ENCODE measurements around the gene VASN.
A peak's percentile ranks its signal among the peaks of the same experiment; 100 is the strongest.

VASN gene

DNA sequence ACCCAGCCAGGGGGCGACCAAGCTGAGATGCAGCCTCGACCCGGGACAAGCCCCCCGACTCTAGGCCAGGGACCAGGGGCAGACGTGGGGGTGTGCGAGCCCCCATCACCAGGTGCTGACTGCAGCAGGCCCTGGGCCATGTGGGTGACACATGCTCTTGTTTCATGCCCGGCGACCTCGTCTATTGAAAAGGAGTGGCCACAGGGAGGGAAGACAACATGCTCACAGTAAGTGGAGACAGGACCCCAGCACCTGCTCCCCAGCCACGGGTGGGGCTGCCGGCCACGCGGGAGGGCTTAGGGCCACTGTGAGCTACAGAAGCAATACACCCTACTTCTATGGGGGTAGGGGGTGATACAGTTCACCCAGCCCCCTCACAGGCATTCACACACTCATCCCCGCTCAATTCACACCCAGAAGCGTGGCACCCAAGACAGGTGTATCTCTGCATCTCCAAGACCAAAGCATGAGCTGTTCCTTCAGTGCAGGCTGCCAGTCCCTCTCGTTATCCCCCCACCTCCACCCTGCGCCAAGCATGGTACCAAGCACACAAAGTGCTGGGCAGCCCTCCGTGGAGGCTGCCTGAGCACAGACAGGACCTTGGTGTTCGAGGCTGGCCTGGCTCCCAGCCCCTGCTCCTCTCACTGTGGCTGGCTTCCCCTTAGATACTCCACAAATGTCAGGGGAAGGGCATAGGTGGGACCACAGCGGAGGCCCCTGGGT is 13.6 kb downstream of the VASN start:
- peak overlapping the region; percentile 0 for H3K23ac ChIP-seq (ENCODE audit: low read depth, low read length, poor library complexity)
- no peak overlapping the region for H3K4me3 ChIP-seq (ENCODE audit: low read length in 2 of 2)
- H3K14ac ChIP-seq (ENCODE audit: low read length), result peak overlapping the region; percentile 38
- H3K27ac ChIP-seq (replicated peaks; ENCODE audit: low read length), result no peak overlapping the region
- peak overlapping the region; percentile 24 for H2BK12ac ChIP-seq (ENCODE audit: low read length)
- no peaks in the 10 kb centered on the region for H3K27me3 ChIP-seq (ENCODE audit: control insufficient read depth in 3 of 3, insufficient read depth in 3 of 3, low read depth in 1 of 3, low read length in 3 of 3)
- H2AK5ac ChIP-seq (ENCODE audit: low read depth, low read length), result peak overlapping the region; percentile 41
- peaks cover 14% of the 10 kb centered on the region for H3K79me1 ChIP-seq (ENCODE audit: low read depth, low read length)
- peak overlapping the region; percentile 95 for H3K4ac ChIP-seq (ENCODE audit: low read length)
- H2AFZ ChIP-seq (ENCODE audit: low read length), result no peak overlapping the region
- H3K4me2 ChIP-seq (ENCODE audit: insufficient read depth, low read length, poor library complexity, severe bottlenecking), result no peak overlapping the region
- H3K18ac ChIP-seq (ENCODE audit: low read length), result peak overlapping the region; percentile 38
- peak overlapping the region; percentile 68 for H4K91ac ChIP-seq (ENCODE audit: low read depth, low read length, poor library complexity)
- H4K8ac ChIP-seq (ENCODE audit: low read depth, low read length), result no peak overlapping the region
- peaks cover 5 to 20% of the 10 kb centered on the region in 2 donors for H3K36me3 ChIP-seq (replicated peaks in 1 of 2; ENCODE audit: control insufficient read depth in 2 of 2, insufficient read depth in 2 of 2, low read length in 2 of 2)
- H2BK15ac ChIP-seq (ENCODE audit: low read length), result peak overlapping the region; percentile 98
- H3K4me1 ChIP-seq (ENCODE audit: control insufficient read depth in 2 of 2, insufficient read depth in 1 of 2, low read depth in 1 of 2, low read length in 2 of 2), result peaks cover 24 to 29% of the 10 kb centered on the region in 2 donors
- no peaks in the 10 kb centered on the region for H3K9me3 ChIP-seq (replicated peaks in 1 of 2; ENCODE audit: control insufficient read depth in 2 of 2, insufficient read depth in 1 of 2, low read depth in 1 of 2, low read length in 2 of 2)
- WGBS, 2 donors (ENCODE audit: extremely low coverage in 2 of 2, insufficient read length in 2 of 2, insufficient replicate concordance in 1 of 2), result no CpG with 5 or more reads among the region's 20 CpGs
- H2BK120ac ChIP-seq (ENCODE audit: low read depth, low read length), result peak overlapping the region; percentile 91
- peak overlapping the region; percentile 66 for H2BK5ac ChIP-seq (ENCODE audit: low read length)
- DNase-seq (ENCODE audit: low spot score), result no peak
- peak overlapping the region; percentile 38 for H3K9ac ChIP-seq (ENCODE audit: low read depth, low read length, poor library complexity)

DNA sequence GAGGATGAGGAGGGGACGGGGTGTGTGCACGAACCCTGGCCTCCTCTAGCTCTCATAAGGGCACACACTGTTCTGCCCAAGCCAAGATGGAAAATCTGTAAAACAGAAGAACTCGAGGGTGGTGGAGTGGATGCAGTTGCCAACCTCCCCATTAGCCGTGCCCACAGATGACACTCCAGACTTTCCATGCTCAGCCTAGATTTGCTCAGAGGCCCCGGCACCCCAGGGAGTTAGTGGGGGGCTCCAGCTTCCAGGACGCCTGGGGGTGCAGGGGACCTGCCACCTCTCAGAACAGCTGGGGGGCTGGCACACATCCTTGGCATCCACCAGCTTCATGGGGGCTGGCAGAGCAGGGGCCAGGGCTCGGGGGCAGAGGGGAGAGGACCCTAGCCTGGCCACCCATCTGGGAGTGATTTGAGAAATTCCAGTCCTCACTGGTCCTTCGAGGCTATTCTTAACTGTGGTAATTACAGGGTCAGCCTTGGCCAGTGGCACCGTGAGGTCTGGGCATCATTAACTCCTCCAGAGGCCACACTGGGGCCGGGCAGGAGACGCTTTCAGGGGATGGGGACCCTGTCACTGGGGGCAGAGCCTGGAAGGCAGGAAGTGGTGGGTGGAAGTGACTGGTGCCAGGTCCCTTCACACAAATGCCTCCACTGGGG is 14.3 kb downstream of the VASN start:
- Histone ChIP-seq H2AFZ (ENCODE audit: low read length) (no peak overlapping the region), H2BK120ac (ENCODE audit: low read depth, low read length) (peak overlapping the region; percentile 91), H3K27ac (replicated peaks; ENCODE audit: low read length) (no peak overlapping the region), H2BK12ac (ENCODE audit: low read length) (no peak overlapping the region), H3K9ac (ENCODE audit: low read depth, low read length, poor library complexity) (no peak overlapping the region), H3K27me3 (ENCODE audit: control insufficient read depth in 3 of 3, insufficient read depth in 3 of 3, low read depth in 1 of 3, low read length in 3 of 3) (no peaks in the 10 kb centered on the region), H2BK15ac (ENCODE audit: low read length) (peak overlapping the region; percentile 98), H3K9me3 (replicated peaks in 1 of 2; ENCODE audit: control insufficient read depth in 2 of 2, insufficient read depth in 1 of 2, low read depth in 1 of 2, low read length in 2 of 2) (no peaks in the 10 kb centered on the region), H3K23ac (ENCODE audit: low read depth, low read length, poor library complexity) (peak overlapping the region; percentile 65), H3K4me2 (ENCODE audit: insufficient read depth, low read length, poor library complexity, severe bottlenecking) (no peak overlapping the region), H3K4me1 (ENCODE audit: control insufficient read depth in 2 of 2, insufficient read depth in 1 of 2, low read depth in 1 of 2, low read length in 2 of 2) (peaks cover 29 to 31% of the 10 kb centered on the region in 2 donors), H3K36me3 (replicated peaks in 1 of 2; ENCODE audit: control insufficient read depth in 2 of 2, insufficient read depth in 2 of 2, low read length in 2 of 2) (peaks cover 5 to 20% of the 10 kb centered on the region in 2 donors), H3K18ac (ENCODE audit: low read length) (peak overlapping the region; percentile 71), H3K4ac (ENCODE audit: low read length) (no peak overlapping the region), H3K4me3 (ENCODE audit: low read length in 2 of 2) (no peak overlapping the region), H4K8ac (ENCODE audit: low read depth, low read length) (no peak overlapping the region), H4K91ac (ENCODE audit: low read depth, low read length, poor library complexity) (no peak overlapping the region), H3K14ac (ENCODE audit: low read length) (peak overlapping the region; percentile 38), H2BK5ac (ENCODE audit: low read length) (peak overlapping the region; percentile 66), H2AK5ac (ENCODE audit: low read depth, low read length) (peak overlapping the region; percentile 41), H3K79me1 (ENCODE audit: low read depth, low read length) (peaks cover 14% of the 10 kb centered on the region)
- no CpG with 5 or more reads among the region's 11 CpGs for WGBS, 2 donors (ENCODE audit: extremely low coverage in 2 of 2, insufficient read length in 2 of 2, insufficient replicate concordance in 1 of 2)
- DNase-seq (ENCODE audit: low spot score), result no peak

DNA sequence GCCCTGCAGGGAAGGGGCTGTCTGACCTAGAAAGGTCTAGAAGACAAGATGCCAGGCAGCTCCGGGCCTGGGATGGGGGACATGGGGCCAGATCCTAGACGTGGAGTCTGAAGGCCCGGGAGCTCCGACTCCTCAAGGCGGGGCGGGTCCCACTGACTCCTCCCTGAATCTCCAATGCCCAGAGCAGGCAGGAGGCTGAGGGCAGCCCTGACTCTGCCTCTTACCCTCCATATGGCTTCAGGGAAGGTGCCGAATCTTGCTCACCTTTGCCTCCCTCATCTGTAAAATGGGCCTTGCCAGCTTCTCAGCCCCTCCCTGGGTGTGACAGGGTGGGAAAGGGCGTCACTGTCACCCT is 14.8 kb downstream of the VASN start:
- Histone ChIP-seq H3K4ac (ENCODE audit: low read length) (no peak overlapping the region), H3K27me3 (ENCODE audit: control insufficient read depth in 3 of 3, insufficient read depth in 3 of 3, low read depth in 1 of 3, low read length in 3 of 3) (no peaks in the 10 kb centered on the region), H3K14ac (ENCODE audit: low read length) (no peak overlapping the region), H3K18ac (ENCODE audit: low read length) (no peak overlapping the region), H3K4me1 (ENCODE audit: control insufficient read depth in 2 of 2, insufficient read depth in 1 of 2, low read depth in 1 of 2, low read length in 2 of 2) (peaks cover 31 to 32% of the 10 kb centered on the region in 2 donors), H2BK120ac (ENCODE audit: low read depth, low read length) (peak overlapping the region; percentile 47), H3K4me2 (ENCODE audit: insufficient read depth, low read length, poor library complexity, severe bottlenecking) (no peak overlapping the region), H3K9me3 (replicated peaks in 1 of 2; ENCODE audit: control insufficient read depth in 2 of 2, insufficient read depth in 1 of 2, low read depth in 1 of 2, low read length in 2 of 2) (no peaks in the 10 kb centered on the region), H3K27ac (replicated peaks; ENCODE audit: low read length) (no peak overlapping the region), H3K79me1 (ENCODE audit: low read depth, low read length) (peaks cover 14% of the 10 kb centered on the region), H2AK5ac (ENCODE audit: low read depth, low read length) (peak overlapping the region; percentile 41), H2BK12ac (ENCODE audit: low read length) (no peak overlapping the region), H3K9ac (ENCODE audit: low read depth, low read length, poor library complexity) (no peak overlapping the region), H3K4me3 (ENCODE audit: low read length in 2 of 2) (no peak overlapping the region), H3K23ac (ENCODE audit: low read depth, low read length, poor library complexity) (peak overlapping the region; percentile 65), H4K91ac (ENCODE audit: low read depth, low read length, poor library complexity) (no peak overlapping the region), H3K36me3 (replicated peaks in 1 of 2; ENCODE audit: control insufficient read depth in 2 of 2, insufficient read depth in 2 of 2, low read length in 2 of 2) (peaks cover 5 to 16% of the 10 kb centered on the region in 2 donors), H2BK15ac (ENCODE audit: low read length) (peak overlapping the region; percentile 58), H4K8ac (ENCODE audit: low read depth, low read length) (no peak overlapping the region), H2AFZ (ENCODE audit: low read length) (no peak overlapping the region), H2BK5ac (ENCODE audit: low read length) (peak overlapping the region; percentile 66)
- no CpG with 5 or more reads among the region's 8 CpGs for WGBS, 2 donors (ENCODE audit: extremely low coverage in 2 of 2, insufficient read length in 2 of 2, insufficient replicate concordance in 1 of 2)
- DNase-seq (ENCODE audit: low spot score), result no peak

DNA sequence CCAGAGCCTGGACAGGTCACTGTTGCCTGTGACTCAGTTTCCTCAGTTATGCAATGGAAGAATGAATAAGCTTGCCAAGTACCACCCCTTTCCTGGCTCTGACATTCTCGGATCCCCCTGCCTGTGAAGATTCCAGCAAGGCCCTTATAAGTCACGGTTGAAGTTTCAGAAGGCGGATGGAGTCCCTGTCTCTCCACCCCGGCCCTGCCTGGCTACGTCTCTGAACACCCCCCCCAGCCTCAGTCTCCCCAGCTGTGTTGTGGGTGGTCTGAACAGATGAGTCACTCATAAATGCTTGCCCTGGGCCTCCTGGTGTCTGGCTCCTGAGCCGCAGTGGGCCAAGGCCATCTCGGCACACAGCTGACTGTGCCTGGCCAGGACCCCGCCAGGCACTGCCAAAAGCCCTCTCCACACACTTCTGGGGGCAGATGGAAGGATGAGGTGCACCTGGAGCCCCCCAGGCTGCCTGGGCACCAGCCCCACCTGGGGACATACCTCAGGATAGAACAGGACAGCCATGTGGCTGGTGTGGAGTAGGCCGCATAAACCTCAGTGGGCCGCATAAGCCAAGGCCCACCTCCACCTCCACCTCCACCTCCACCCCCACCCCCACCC is 15.4 kb downstream of the VASN start:
- H3K27me3 ChIP-seq (ENCODE audit: control insufficient read depth in 3 of 3, insufficient read depth in 3 of 3, low read depth in 1 of 3, low read length in 3 of 3), result no peaks in the 10 kb centered on the region
- H3K4me2 ChIP-seq (ENCODE audit: insufficient read depth, low read length, poor library complexity, severe bottlenecking), result no peak overlapping the region
- no peak overlapping the region for H2BK12ac ChIP-seq (ENCODE audit: low read length)
- peaks cover 37 to 39% of the 10 kb centered on the region in 2 donors for H3K4me1 ChIP-seq (ENCODE audit: control insufficient read depth in 2 of 2, insufficient read depth in 1 of 2, low read depth in 1 of 2, low read length in 2 of 2)
- H4K8ac ChIP-seq (ENCODE audit: low read depth, low read length), result no peak overlapping the region
- no peak overlapping the region for H3K27ac ChIP-seq (replicated peaks; ENCODE audit: low read length)
- no peak overlapping the region for H3K4ac ChIP-seq (ENCODE audit: low read length)
- WGBS, 2 donors (ENCODE audit: extremely low coverage in 2 of 2, insufficient read length in 2 of 2, insufficient replicate concordance in 1 of 2), result no CpG with 5 or more reads among the region's 10 CpGs
- H3K14ac ChIP-seq (ENCODE audit: low read length), result no peak overlapping the region
- peak overlapping the region; percentile 89 for H2BK15ac ChIP-seq (ENCODE audit: low read length)
- no peak overlapping the region for H4K91ac ChIP-seq (ENCODE audit: low read depth, low read length, poor library complexity)
- no peaks in the 10 kb centered on the region for H3K9me3 ChIP-seq (replicated peaks in 1 of 2; ENCODE audit: control insufficient read depth in 2 of 2, insufficient read depth in 1 of 2, low read depth in 1 of 2, low read length in 2 of 2)
- H3K79me1 ChIP-seq (ENCODE audit: low read depth, low read length), result peaks cover 13% of the 10 kb centered on the region
- H3K9ac ChIP-seq (ENCODE audit: low read depth, low read length, poor library complexity), result no peak overlapping the region
- DNase-seq (ENCODE audit: low spot score), result no peak
- peaks cover 5 to 11% of the 10 kb centered on the region in 2 donors for H3K36me3 ChIP-seq (replicated peaks in 1 of 2; ENCODE audit: control insufficient read depth in 2 of 2, insufficient read depth in 2 of 2, low read length in 2 of 2)
- H3K23ac ChIP-seq (ENCODE audit: low read depth, low read length, poor library complexity), result no peak overlapping the region
- peak overlapping the region; percentile 83 for H2BK5ac ChIP-seq (ENCODE audit: low read length)
- peak overlapping the region; percentile 95 for H2AK5ac ChIP-seq (ENCODE audit: low read depth, low read length)
- peak overlapping the region; percentile 35 for H3K18ac ChIP-seq (ENCODE audit: low read length)
- no peak overlapping the region for H3K4me3 ChIP-seq (ENCODE audit: low read length in 2 of 2)
- H2AFZ ChIP-seq (ENCODE audit: low read length), result no peak overlapping the region
- peak overlapping the region; percentile 47 for H2BK120ac ChIP-seq (ENCODE audit: low read depth, low read length)
